AG09319 (cell line): Measurements from ENCODE around the gene PCSK5.

Source experiments
- DNase-seq: peaks from one replicate; pipeline ENCODE4 v3.0.0-alpha.2; 2010; ENCODE audit warnings: low read depth; ENCODE audit errors: extremely low read depth
- CTCF ChIP-seq: IDR thresholded peaks from 2 replicates; pipeline ENCODE4 v1.5.1; 2011; ENCODE audit warnings: low read depth, mild to moderate bottlenecking, inconsistent platforms, low read length, moderate library complexity

Gene PCSK5

GRCh38 chr9:76191493-76191892, 301.0 kb downstream of the PCSK5 start:
- no peak for DNase-seq
- no peak for TF ChIP-seq CTCF

DNA sequence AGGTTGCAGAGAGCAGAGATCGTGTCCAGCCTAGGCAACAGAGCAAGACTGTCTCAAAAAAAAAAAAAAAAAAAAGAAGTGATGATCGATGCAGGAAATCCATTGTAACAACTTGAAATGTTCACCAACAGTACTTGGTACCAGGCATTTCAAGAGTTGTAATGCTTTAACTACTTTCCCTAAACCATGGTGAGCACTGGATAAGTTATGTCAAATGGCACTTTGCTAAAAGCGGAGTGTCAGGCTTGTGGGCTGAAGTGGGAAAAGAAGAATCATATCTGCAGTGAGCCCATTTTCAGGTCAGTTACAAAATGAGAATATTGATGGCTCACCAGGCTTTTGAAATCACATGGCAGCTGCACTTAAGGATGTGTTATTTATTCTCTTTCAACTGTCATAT, 301.5 kb downstream of the PCSK5 start:
- DNase-seq = no peak
- no peak for TF ChIP-seq CTCF

- DNase-seq = no peak
These were observed 304.4 kb downstream of the PCSK5 start for GRCh38 chr9:76194896-76195295.

DNA sequence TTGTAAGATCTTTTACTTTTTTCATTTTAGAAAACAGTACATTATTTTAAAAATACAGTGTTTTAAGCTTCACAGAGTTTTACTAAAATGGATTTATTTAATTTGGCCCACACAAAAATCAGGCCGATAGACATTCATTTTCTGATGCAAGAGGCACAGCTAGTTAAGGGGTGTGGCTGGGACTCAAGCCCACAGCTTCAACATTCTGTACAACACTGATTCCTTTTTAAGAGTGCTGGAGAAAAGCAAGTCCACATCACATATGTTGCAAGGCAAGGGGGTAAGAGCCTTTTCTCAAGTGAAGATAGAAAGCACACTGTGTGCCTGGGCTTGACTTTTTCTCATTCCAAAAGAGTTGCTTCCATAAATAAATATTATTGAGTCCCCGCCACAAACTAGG, 307.9 kb downstream of the PCSK5 start:
- TF ChIP-seq CTCF = no peak
- peak; percentile 7 for DNase-seq

More at GRCh38 chr9:76194896-76195295, 304.4 kb downstream of the PCSK5 start:
- no peak for TF ChIP-seq CTCF

- DNase-seq = no peak
- no peak for TF ChIP-seq CTCF
These were observed 309.8 kb downstream of the PCSK5 start for GRCh38 chr9:76200315-76200714.

GRCh38 chr9:76200745-76201144, 310.3 kb downstream of the PCSK5 start:
- DNase-seq = no peak
- TF ChIP-seq CTCF = no peak

DNA sequence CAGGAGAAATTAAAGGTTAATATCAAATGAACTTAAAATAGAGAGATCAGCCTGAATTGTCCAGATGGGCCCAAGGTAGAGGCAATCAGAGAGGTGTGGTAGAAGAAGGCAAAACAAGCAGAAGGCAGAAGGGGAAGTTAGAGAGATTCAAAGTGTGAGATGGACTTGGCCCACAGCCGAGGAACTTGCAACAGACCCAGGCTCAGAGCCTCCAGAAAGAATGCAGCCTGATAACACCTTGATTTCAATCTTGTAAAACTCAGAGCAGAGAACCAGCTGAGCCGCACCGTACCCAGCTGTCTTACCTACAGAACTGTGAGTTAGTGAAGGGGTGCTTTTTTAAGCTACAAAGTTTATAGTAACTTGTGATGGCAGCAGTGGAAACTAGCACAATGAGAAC, 312.9 kb downstream of the PCSK5 start:
- no peak for DNase-seq
- TF ChIP-seq CTCF = no peak
